ENCODE data around the gene MSRB1.
A peak's percentile ranks its signal among the peaks of the same experiment; 100 is the strongest.

Gene MSRB1

GRCh38 chr16:1982991-1983543 is 40.1 kb upstream of the MSRB1 start:
- H3K27ac Mint-ChIP-seq = peak overlapping the region; percentile 37
- ATAC-seq (replicated peaks) (no peak), DNase-seq (no peak)
- peaks cover 20 to 30% of the 10 kb centered on the region in 2 donors for H3K36me3 Mint-ChIP-seq
- peak overlapping the region in 1 of 2 donors; percentile 85 for H3K4me3 Mint-ChIP-seq
- H3K4me1 Mint-ChIP-seq = peaks cover 44 to 66% of the 10 kb centered on the region in 2 donors
- peaks cover 26 to 35% of the 10 kb centered on the region in 2 donors for H3K27me3 Mint-ChIP-seq
- H3K9me3 Mint-ChIP-seq = no peaks in the 10 kb centered on the region

- Mint-ChIP-seq H3K4me1 (peaks cover 44 to 66% of the 10 kb centered on the region in 2 donors), H3K27me3 (peaks cover 30 to 41% of the 10 kb centered on the region in 2 donors), H3K27ac (no peak overlapping the region), H3K36me3 (peaks cover 26 to 34% of the 10 kb centered on the region in 2 donors), H3K4me3 (peak overlapping the region in 1 of 2 donors; percentile 10), H3K9me3 (no peaks in the 10 kb centered on the region)
- ATAC-seq (replicated peaks) = no peak
- no peak for DNase-seq
These were observed 39.0 kb upstream of the MSRB1 start for GRCh38 chr16:1982013-1982433.

DNA sequence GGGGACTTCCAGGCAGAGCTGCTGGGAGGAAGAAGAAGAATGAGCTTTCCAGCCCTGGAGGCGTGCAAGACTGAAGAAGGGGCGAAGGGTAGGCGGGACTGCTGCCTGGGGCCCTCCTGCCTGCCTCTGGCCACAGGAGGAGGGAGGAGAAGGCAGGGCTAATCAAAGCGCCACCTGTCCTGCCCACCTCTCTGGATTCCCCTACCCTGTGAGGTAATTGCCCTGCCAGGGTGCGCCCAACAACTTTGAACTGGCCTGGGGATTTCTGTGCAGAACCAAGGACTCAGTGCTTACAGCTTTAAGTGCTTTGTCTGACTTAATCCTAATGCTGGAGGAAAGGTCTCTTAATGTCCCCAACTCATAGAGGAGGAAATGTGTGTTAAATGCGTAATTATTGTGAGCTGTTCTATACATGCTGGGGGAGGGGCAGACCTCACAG is 38.4 kb upstream of the MSRB1 start, which contains the start of gene NOXO1:
TSS of gene NOXO1 (minus strand) at position 72 of the 439 bp plus-strand sequence. CDS start 290 bp downstream, outside the sequence.
- H3K27ac Mint-ChIP-seq = peak within 1 kb of the TSS; percentile 59
- H3K36me3 Mint-ChIP-seq = peaks cover 25 to 34% of the 10 kb centered on the region in 2 donors
- H3K4me1 Mint-ChIP-seq = peaks cover 39 to 65% of the 10 kb centered on the region in 2 donors
- no peak for DNase-seq
- peak in 1 of 2 donors; percentile 25 for ATAC-seq (replicated peaks)
- H3K27me3 Mint-ChIP-seq = peaks cover 30 to 41% of the 10 kb centered on the region in 2 donors
- H3K9me3 Mint-ChIP-seq = no peaks in the 10 kb centered on the region
- H3K4me3 Mint-ChIP-seq = peak within 1 kb of the TSS in 1 of 2 donors; percentile 13

DNA sequence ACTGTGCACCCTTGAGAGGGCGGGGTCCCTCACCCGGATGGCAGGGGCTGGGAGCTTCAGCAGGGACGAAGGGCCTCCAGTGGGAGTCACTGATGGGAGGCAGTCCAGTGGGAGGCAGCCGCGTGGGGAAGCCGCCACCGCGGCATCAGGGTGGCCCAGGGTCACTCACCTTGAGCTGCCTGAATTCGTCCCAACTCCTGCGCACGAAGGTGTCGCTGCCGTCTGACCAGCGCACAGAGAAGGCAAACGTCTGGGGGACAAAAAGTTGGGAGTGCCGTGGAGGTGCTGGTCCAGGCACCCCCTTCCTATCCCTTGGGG is 37.7 kb upstream of the MSRB1 start:
- Mint-ChIP-seq H3K9me3 (no peaks in the 10 kb centered on the region), H3K4me1 (peaks cover 35 to 58% of the 10 kb centered on the region in 2 donors), H3K27me3 (peaks cover 35 to 41% of the 10 kb centered on the region in 2 donors), H3K4me3 (no peak overlapping the region), H3K36me3 (peaks cover 29 to 34% of the 10 kb centered on the region in 2 donors), H3K27ac (no peak overlapping the region)
- ATAC-seq (replicated peaks) (no peak), DNase-seq (no peak)

GRCh38 chr16:1980030-1980769 is 37.2 kb upstream of the MSRB1 start:
- no peak for DNase-seq
- Mint-ChIP-seq H3K4me1 (peaks cover 30 to 53% of the 10 kb centered on the region in 2 donors), H3K36me3 (peaks cover 30 to 35% of the 10 kb centered on the region in 2 donors), H3K27me3 (peaks cover 35 to 41% of the 10 kb centered on the region in 2 donors), H3K4me3 (no peak overlapping the region), H3K27ac (no peak overlapping the region), H3K9me3 (no peaks in the 10 kb centered on the region)
- ATAC-seq (replicated peaks) = no peak

GRCh38 chr16:1979271-1980029 is 36.5 kb upstream of the MSRB1 start:
- DNase-seq (no peak), ATAC-seq (replicated peaks) (no peak)
- peaks cover 35 to 43% of the 10 kb centered on the region in 2 donors for H3K36me3 Mint-ChIP-seq
- peaks cover 28 to 49% of the 10 kb centered on the region in 2 donors for H3K4me1 Mint-ChIP-seq
- peaks cover 35 to 45% of the 10 kb centered on the region in 2 donors for H3K27me3 Mint-ChIP-seq
- H3K27ac Mint-ChIP-seq = no peak overlapping the region
- peak overlapping the region in 1 of 2 donors; percentile 19 for H3K4me3 Mint-ChIP-seq
- H3K9me3 Mint-ChIP-seq = no peaks in the 10 kb centered on the region

GRCh38 chr16:1978476-1979120 is 35.6 kb upstream of the MSRB1 start:
- DNase-seq = no peak
- H3K36me3 Mint-ChIP-seq = peaks cover 38 to 48% of the 10 kb centered on the region in 2 donors
- H3K4me1 Mint-ChIP-seq = peaks cover 28 to 49% of the 10 kb centered on the region in 2 donors
- no peak overlapping the region for H3K4me3 Mint-ChIP-seq
- no peak overlapping the region for H3K27ac Mint-ChIP-seq
- ATAC-seq (replicated peaks) = no peak
- peaks cover 35 to 45% of the 10 kb centered on the region in 2 donors for H3K27me3 Mint-ChIP-seq
- H3K9me3 Mint-ChIP-seq = no peaks in the 10 kb centered on the region

- DNase-seq = no peak
- H3K27me3 Mint-ChIP-seq = peaks cover 32 to 42% of the 10 kb centered on the region in 2 donors
- H3K27ac Mint-ChIP-seq = no peak overlapping the region
- no peaks in the 10 kb centered on the region for H3K9me3 Mint-ChIP-seq
- no peak for ATAC-seq (replicated peaks)
- H3K36me3 Mint-ChIP-seq = peaks cover 44 to 55% of the 10 kb centered on the region in 2 donors
- H3K4me1 Mint-ChIP-seq = peaks cover 29 to 49% of the 10 kb centered on the region in 2 donors
- H3K4me3 Mint-ChIP-seq = no peak overlapping the region
These were observed 34.9 kb upstream of the MSRB1 start for GRCh38 chr16:1977875-1978268.

GRCh38 chr16:1976951-1977874 is 34.2 kb upstream of the MSRB1 start:
- peaks cover 28 to 35% of the 10 kb centered on the region in 2 donors for H3K27me3 Mint-ChIP-seq
- no peak for ATAC-seq (replicated peaks)
- DNase-seq = no peak
- no peaks in the 10 kb centered on the region for H3K9me3 Mint-ChIP-seq
- peaks cover 28 to 47% of the 10 kb centered on the region in 2 donors for H3K4me1 Mint-ChIP-seq
- peak overlapping the region in 1 of 2 donors; percentile 59 for H3K4me3 Mint-ChIP-seq
- H3K27ac Mint-ChIP-seq = no peak overlapping the region
- H3K36me3 Mint-ChIP-seq = peaks cover 45 to 58% of the 10 kb centered on the region in 2 donors

GRCh38 chr16:1976216-1976520 is 33.2 kb upstream of the MSRB1 start:
- DNase-seq (no peak), ATAC-seq (replicated peaks) (no peak)
- Mint-ChIP-seq H3K4me3 (no peak overlapping the region), H3K36me3 (peaks cover 53 to 67% of the 10 kb centered on the region in 2 donors), H3K4me1 (peaks cover 27 to 48% of the 10 kb centered on the region in 2 donors), H3K27ac (peak overlapping the region; percentile 62), H3K27me3 (peaks cover 22 to 29% of the 10 kb centered on the region in 2 donors), H3K9me3 (no peaks in the 10 kb centered on the region)

DNA sequence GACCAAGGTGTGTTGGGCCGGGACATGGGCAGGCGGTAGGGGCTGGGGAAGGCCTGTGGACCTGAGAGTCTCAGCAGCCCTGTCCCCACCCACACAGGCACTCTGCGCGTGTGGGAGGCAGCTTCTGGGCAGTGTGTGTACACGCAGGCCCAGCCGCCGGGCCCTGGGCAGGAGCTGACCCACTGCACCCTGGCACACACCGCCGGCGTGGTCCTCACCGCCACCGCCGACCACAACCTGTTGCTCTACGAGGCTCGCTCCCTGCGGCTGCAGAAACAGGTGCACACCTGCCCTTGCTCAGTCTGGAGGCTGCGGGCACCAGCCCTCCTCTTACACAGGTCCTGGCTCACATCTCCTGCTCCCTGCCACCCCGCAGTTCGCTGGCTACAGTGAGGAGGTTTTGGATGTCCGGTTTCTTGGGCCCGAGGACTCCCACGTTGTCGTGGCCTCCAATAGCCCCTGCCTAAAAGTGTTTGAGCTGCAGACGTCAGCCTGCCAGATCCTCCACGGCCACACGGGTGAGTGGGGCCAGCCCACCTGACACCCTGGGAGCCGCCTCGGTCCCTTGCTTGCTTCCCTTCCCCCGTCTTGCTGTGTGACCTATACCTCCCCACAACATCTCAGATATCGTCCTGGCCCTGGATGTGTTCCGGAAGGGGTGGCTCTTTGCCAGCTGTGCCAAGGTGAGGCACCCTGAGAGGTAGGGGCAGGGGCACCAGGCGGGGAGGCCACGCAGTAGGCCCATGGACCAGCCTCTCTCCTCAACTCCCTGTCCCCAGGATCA is 32.6 kb upstream of the MSRB1 start:
- peaks cover 28 to 48% of the 10 kb centered on the region in 2 donors for H3K4me1 Mint-ChIP-seq
- peaks cover 54 to 71% of the 10 kb centered on the region in 2 donors for H3K36me3 Mint-ChIP-seq
- peak overlapping the region; percentile 62 for H3K27ac Mint-ChIP-seq
- no peaks in the 10 kb centered on the region for H3K9me3 Mint-ChIP-seq
- peaks cover 18 to 24% of the 10 kb centered on the region in 2 donors for H3K27me3 Mint-ChIP-seq
- ATAC-seq (replicated peaks) (no peak), DNase-seq (no peak)
- no peak overlapping the region for H3K4me3 Mint-ChIP-seq

DNA sequence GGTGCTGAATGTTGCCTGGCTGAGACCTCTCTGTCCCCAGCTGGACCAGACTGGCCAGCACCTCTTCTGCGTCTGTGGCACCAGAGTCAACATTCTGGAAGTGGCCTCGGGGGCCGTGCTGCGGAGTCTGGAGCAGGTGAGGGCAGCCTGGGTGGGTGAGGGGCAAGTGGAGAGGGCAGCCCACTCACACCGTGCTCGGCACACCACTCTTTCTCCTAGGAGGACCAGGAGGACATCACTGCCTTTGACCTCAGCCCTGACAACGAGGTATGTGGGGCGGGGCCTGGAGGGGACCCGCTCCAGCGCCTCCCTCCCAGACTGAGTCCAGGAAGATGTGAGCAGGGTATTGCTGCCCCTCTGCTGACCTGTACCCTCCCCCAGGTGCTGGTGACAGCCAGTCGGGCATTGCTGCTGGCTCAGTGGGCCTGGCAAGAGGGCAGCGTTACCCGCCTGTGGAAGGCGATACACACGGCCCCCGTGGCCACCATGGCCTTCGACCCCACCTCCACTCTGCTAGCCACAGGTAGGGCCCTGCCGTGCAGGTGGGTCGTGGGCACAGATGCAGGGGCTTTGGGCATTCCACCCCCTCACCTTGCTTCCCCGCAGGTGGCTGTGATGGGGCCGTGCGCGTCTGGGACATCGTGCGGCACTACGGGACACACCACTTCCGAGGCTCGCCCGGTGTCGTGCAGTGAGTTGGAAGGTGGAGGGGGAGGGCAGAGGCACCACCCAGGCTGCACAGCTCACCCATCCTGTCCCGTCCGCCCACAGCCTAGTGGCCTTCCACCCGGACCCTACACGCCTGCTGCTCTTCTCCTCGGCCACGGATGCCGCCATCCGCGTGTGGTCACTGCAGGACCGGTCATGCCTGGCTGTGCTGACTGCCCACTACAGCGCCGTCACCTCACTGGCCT is 31.4 kb upstream of the MSRB1 start:
- peaks cover 16% of the 10 kb centered on the region in 2 donors for H3K27me3 Mint-ChIP-seq
- peak overlapping the region in 1 of 2 donors; percentile 39 for H3K4me3 Mint-ChIP-seq
- DNase-seq (no peak), ATAC-seq (replicated peaks) (no peak)
- H3K9me3 Mint-ChIP-seq = no peaks in the 10 kb centered on the region
- peaks cover 26 to 42% of the 10 kb centered on the region in 2 donors for H3K4me1 Mint-ChIP-seq
- H3K27ac Mint-ChIP-seq = peak overlapping the region; percentile 25
- peaks cover 51 to 68% of the 10 kb centered on the region in 2 donors for H3K36me3 Mint-ChIP-seq

All from stimulated activated naive B cell treated with anti-CD40 and anti-IgM and Interleukin-4, amounts not matched to agents 10 μg/mL and 1 μg/mL and 100 μg/mL, for 72 hours (primary cell).